IMR-90 (cell line): ENCODE results near the gene DAB1.

Experiments
- CEBPB ChIP-seq: IDR thresholded peaks from 2 replicates; pipeline ENCODE4 v1.6.1; 2012; ENCODE audit warnings: low read depth, low read length, improper control_type of control experiment
- FOS ChIP-seq: fragments of 150-350 bp; IDR thresholded peaks from 2 replicates; pipeline ENCODE4 v1.6.1; 2016; ENCODE audit warnings: low read depth, low read length
- POLR2A ChIP-seq: IDR thresholded peaks from 2 replicates; pipeline ENCODE4 v1.6.1; 2012; ENCODE audit warnings: mild to moderate bottlenecking, low read depth, low read length
- RAD21 ChIP-seq: IDR thresholded peaks from 2 replicates; pipeline ENCODE4 v1.6.1; 2012; ENCODE audit warnings: low read length, improper control_type of control experiment
- RFX5 ChIP-seq: IDR thresholded peaks from 2 replicates; pipeline ENCODE4 v1.8.0; 2012; ENCODE audit warnings: low read depth, mild to moderate bottlenecking, low read length, moderate library complexity
- TF ChIP-seq, protein P1 (sequence below): conservative IDR thresholded peaks from 2 replicates; pipeline ENCODE4 v1.5.1; 2012; ENCODE audit warnings: mild to moderate bottlenecking, low read depth, low read length, improper control_type of control experiment

DNA sequence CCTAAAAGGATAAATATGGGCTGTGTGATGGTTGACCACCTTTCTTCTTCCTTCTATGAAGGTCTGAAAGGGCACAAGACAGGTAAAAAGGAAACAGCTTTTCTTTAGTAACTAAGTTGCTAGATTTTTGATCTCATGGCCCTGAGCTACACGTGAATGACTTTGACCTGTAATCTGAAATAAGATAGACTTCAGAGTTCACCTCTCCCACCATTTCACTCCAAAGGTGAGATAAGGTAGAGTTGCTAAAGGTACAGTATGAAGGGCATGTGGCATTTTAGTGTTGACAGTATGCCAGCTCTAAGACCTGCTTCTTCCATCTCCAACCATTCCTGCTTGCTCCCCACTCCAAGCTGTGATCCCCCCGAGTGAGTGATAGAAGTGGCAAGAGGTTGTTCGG is 432.3 kb downstream of the DAB1 start:
- TF ChIP-seq, protein P1, sequence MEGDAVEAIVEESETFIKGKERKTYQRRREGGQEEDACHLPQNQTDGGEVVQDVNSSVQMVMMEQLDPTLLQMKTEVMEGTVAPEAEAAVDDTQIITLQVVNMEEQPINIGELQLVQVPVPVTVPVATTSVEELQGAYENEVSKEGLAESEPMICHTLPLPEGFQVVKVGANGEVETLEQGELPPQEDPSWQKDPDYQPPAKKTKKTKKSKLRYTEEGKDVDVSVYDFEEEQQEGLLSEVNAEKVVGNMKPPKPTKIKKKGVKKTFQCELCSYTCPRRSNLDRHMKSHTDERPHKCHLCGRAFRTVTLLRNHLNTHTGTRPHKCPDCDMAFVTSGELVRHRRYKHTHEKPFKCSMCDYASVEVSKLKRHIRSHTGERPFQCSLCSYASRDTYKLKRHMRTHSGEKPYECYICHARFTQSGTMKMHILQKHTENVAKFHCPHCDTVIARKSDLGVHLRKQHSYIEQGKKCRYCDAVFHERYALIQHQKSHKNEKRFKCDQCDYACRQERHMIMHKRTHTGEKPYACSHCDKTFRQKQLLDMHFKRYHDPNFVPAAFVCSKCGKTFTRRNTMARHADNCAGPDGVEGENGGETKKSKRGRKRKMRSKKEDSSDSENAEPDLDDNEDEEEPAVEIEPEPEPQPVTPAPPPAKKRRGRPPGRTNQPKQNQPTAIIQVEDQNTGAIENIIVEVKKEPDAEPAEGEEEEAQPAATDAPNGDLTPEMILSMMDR, result no peak
- TF ChIP-seq CEBPB, result no peak
- TF ChIP-seq RFX5, result no peak
- no peak for TF ChIP-seq POLR2A
- no peak for TF ChIP-seq RAD21
- no peak for TF ChIP-seq FOS
